Glutamatergic neuron (in vitro differentiated cells): ENCODE data around the gene AGAP1. TPM values are rescaled to one million over a fixed set of nuclear protein-coding genes. Genes with fewer than 3 reads are reported as not detected.

ENCODE experiments used
- DNase-seq: peaks from one replicate; pipeline ENCODE4 v3.0.0; 2022
- H3K27ac Mint-ChIP-seq: one replicate; pipeline ENCODE4 v1.8.0; 2020; ENCODE audit warnings: mild to moderate bottlenecking, mixed read lengths, inconsistent platforms; ENCODE audit not compliant: unreplicated experiment
- H3K27me3 Mint-ChIP-seq: one replicate; pipeline ENCODE4 v1.8.0; 2020; ENCODE audit warnings: mild to moderate bottlenecking, moderate library complexity, mixed read lengths, inconsistent platforms; ENCODE audit not compliant: unreplicated experiment
- H3K36me3 Mint-ChIP-seq: one replicate; pipeline ENCODE4 v1.8.0; 2020; ENCODE audit warnings: mild to moderate bottlenecking, mixed read lengths, inconsistent platforms; ENCODE audit not compliant: unreplicated experiment
- H3K4me1 Mint-ChIP-seq: one replicate; pipeline ENCODE4 v1.8.0; 2020; ENCODE audit warnings: mild to moderate bottlenecking, low read depth, mixed read lengths, inconsistent platforms; ENCODE audit not compliant: unreplicated experiment
- H3K4me3 Mint-ChIP-seq: one replicate; pipeline ENCODE4 v1.8.0; 2020; ENCODE audit warnings: mild to moderate bottlenecking, mixed read lengths, inconsistent platforms; ENCODE audit not compliant: unreplicated experiment
- H3K9me3 Mint-ChIP-seq: one replicate; pipeline ENCODE4 v1.8.0; 2020; ENCODE audit warnings: mild to moderate bottlenecking, moderate library complexity, mixed read lengths, inconsistent platforms; ENCODE audit not compliant: unreplicated experiment
- total RNA-seq: library from RNA; stranded (reverse); fragmentation: NEBNext Ultra II Directional; extraction: Animal tissue kit (Norgen Biotek cat#: 25700); gene quantifications from one replicate; pipeline ENCODE4 v1.2.1, GENCODE V29; 2021; ENCODE audit not compliant: unreplicated experiment
- TF ChIP-seq, protein P1 (sequence below): fragments of 200-600 bp; sonication (generic); IDR thresholded peaks from one replicate; pipeline ENCODE4 v1.5.0; 2021; ENCODE audit not compliant: partially characterized antibody, unreplicated experiment

AGAP1 gene
- total RNA-seq, 1 donor from 2014 or later: 153 TPM

DNA sequence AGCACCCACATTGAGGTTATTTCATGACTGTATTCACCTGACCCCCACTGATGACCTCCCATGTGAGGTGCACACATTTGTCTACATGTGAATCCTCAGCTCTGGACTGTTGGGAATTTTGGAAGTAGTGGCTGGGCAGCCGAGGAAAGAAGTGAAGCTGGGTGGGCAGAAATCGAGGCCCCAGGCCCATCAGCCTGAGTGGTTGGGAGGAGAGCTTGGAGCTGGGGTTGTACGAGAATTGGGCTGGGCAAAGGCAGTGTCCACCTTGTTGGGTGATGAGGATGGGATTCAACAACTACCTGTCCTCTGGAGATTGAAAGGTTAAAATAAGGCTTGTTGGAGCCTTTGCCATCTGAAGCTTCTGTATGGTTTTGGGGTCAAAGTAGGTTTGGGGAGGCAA is 35.8 kb downstream of the AGAP1 start:
- DNase-seq: no peak
- Mint-ChIP-seq H3K9me3 (peaks cover 9% of the 10 kb centered on the region), H3K27me3 (peaks cover 2% of the 10 kb centered on the region), H3K36me3 (peaks cover 4% of the 10 kb centered on the region), H3K4me1 (peaks cover 37% of the 10 kb centered on the region), H3K4me3 (no peak overlapping the region), H3K27ac (no peak overlapping the region)
- TF ChIP-seq, protein P1, sequence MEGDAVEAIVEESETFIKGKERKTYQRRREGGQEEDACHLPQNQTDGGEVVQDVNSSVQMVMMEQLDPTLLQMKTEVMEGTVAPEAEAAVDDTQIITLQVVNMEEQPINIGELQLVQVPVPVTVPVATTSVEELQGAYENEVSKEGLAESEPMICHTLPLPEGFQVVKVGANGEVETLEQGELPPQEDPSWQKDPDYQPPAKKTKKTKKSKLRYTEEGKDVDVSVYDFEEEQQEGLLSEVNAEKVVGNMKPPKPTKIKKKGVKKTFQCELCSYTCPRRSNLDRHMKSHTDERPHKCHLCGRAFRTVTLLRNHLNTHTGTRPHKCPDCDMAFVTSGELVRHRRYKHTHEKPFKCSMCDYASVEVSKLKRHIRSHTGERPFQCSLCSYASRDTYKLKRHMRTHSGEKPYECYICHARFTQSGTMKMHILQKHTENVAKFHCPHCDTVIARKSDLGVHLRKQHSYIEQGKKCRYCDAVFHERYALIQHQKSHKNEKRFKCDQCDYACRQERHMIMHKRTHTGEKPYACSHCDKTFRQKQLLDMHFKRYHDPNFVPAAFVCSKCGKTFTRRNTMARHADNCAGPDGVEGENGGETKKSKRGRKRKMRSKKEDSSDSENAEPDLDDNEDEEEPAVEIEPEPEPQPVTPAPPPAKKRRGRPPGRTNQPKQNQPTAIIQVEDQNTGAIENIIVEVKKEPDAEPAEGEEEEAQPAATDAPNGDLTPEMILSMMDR: no peak

DNA sequence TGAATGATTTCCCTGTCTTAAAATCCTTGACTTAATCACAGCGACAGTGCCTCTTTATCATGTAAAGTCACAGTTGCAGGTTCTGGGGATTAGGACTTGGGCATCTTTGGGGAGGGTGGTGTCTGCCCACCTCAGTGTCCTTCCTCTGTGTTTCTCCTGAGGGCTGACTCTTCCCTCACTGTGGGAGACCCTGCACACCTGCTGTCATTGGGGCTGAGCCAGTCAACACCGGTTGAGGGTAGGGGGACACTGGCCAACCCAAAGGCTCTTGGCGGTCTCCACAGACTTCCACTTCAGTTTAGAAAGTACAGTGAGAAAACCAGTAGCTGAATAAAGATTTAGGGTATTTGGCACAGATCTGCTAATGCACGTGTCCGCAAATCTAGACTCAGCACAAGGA is 36.9 kb downstream of the AGAP1 start:
- TF ChIP-seq, protein P1: no peak
- no peak for DNase-seq
- Mint-ChIP-seq H3K9me3 (peaks cover 9% of the 10 kb centered on the region), H3K27ac (no peak overlapping the region), H3K36me3 (peaks cover 4% of the 10 kb centered on the region), H3K4me1 (peaks cover 48% of the 10 kb centered on the region), H3K27me3 (peaks cover 2% of the 10 kb centered on the region), H3K4me3 (no peak overlapping the region)

DNA sequence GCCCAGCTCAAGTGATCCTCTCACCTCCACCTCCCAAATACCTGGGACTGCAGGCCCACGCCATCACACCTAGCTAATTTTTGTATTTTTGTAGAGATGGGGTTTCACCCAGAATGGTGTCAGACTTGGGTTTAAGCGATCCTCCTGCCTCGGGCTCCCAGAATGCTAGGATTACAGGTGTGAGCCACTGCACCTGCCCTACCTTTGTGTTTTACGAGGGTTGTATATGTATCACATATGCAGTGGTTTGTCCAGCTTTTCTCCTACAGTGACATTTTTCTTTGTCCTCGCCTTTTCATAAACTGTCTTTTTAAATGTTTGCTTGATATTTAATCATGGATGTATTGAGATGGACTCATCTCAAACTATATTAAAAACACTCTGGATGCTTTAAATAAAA is 38.5 kb downstream of the AGAP1 start:
- TF ChIP-seq, protein P1: no peak
- peaks cover 5% of the 10 kb centered on the region for H3K27me3 Mint-ChIP-seq
- no peak overlapping the region for H3K27ac Mint-ChIP-seq
- H3K9me3 Mint-ChIP-seq: peaks cover 12% of the 10 kb centered on the region
- no peak overlapping the region for H3K4me3 Mint-ChIP-seq
- H3K4me1 Mint-ChIP-seq: peaks cover 52% of the 10 kb centered on the region
- H3K36me3 Mint-ChIP-seq: peaks cover 4% of the 10 kb centered on the region
- no peak for DNase-seq

DNA sequence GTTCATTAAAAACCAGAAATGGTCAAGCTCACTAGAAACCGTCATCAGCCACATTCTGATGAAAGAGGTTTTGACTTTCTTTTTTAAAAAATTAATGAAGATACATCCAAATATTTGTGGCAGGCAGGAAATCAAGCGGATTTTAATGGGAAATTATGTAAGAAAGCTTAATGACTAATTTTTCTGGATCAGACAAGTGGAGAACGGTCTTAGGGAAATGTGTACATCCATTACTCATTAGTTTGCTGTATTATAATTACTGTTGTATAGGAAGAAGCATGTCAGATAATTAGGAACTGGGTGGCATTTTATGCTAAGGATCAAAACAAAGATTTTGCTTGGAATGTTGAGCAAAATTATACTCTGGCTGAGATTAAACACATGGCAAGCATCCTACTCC is 39.4 kb downstream of the AGAP1 start:
- Mint-ChIP-seq H3K36me3 (peaks cover 4% of the 10 kb centered on the region), H3K4me1 (peaks cover 52% of the 10 kb centered on the region), H3K4me3 (peak overlapping the region; percentile 24), H3K9me3 (peaks cover 12% of the 10 kb centered on the region), H3K27ac (peak overlapping the region; percentile 79), H3K27me3 (peaks cover 5% of the 10 kb centered on the region)
- TF ChIP-seq, protein P1: no peak
- no peak for DNase-seq

DNA sequence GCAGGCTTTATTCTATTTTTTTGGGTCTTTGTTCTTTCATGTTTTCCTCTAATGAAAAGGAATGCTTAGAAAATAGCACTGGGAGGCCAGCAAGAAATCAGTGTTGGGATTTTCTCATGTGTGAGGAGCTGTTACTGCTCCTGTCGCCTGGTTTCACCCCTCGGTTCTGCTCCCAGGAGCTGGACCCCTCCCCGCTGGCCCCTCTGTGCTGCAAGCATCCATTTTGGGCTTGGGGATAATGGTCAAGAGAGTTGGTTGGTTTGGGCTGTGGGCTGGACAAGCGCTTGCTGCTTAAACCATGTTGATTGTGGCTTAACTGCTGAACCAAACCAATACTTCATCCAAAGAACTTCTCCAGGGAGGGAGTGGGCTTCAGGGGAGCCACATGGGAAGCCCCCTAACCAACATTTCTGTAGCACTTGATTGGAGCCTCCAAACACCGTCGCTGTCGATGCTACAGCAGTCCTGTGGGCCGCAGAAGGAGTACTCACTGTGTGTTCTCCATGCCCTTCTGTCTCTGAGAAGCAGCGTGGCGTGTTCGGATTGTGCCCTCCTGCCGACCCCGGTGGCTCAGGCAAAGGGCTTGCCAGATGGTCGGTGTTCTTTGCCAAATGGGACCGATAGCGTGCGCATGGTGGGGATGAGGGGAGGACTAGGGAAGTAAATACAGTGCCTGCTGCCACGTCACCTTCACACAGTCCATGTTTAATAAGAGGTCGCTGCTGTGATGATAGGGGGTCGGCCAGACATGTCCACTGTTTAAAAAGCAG is 40.0 kb downstream of the AGAP1 start:
- H3K4me3 Mint-ChIP-seq: peak overlapping the region; percentile 43
- peak overlapping the region; percentile 79 for H3K27ac Mint-ChIP-seq
- H3K4me1 Mint-ChIP-seq: peaks cover 54% of the 10 kb centered on the region
- no peak for DNase-seq
- H3K27me3 Mint-ChIP-seq: peaks cover 5% of the 10 kb centered on the region
- H3K36me3 Mint-ChIP-seq: peaks cover 4% of the 10 kb centered on the region
- TF ChIP-seq, protein P1: no peak
- H3K9me3 Mint-ChIP-seq: peaks cover 8% of the 10 kb centered on the region
